NB4 (cell line): ENCODE measurements around the gene GARNL3.

Source experiments
- CTCF ChIP-seq: IDR thresholded peaks from one replicate; pipeline ENCODE4 v1.5.1; 2012; ENCODE audit warnings: low read depth, low read length
- MAX ChIP-seq: IDR thresholded peaks from 2 replicates; pipeline ENCODE4 v1.6.1; 2011; ENCODE audit warnings: low read depth, low read length
- MYC ChIP-seq: IDR thresholded peaks from 2 replicates; pipeline ENCODE4 v1.6.1; 2011; ENCODE audit warnings: low read depth, low read length
- POLR2A ChIP-seq: IDR thresholded peaks from 2 replicates; pipeline ENCODE4 v1.6.1; 2011; ENCODE audit warnings: mild to moderate bottlenecking; ENCODE audit not compliant: insufficient read length; ENCODE audit errors: extremely low read depth

DNA sequence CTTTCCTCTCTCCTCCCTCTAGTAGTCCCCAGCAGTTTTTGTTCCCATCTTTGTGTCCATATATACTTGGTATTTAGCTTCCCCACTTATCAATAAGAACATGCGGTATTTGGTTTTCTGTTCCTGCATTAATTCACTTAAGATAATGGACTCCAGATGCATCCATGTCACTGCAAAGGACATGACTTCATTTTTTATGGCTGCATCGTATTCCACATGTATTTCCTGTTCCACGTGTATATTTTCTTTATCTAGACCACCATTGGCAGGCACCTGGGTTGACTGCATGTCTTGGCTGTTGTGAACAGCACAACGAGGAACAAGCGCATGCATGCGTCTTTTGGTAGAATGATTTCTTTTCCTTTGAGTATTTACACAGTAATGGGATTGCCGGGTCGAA lies 165.8 kb downstream of the GARNL3 start:
- TF ChIP-seq CTCF, result no peak
- no peak for TF ChIP-seq MAX
- TF ChIP-seq POLR2A, result no peak
- no peak for TF ChIP-seq MYC
